ENCODE results near the gene PLAC1.

- TF ChIP-seq, protein P1, sequence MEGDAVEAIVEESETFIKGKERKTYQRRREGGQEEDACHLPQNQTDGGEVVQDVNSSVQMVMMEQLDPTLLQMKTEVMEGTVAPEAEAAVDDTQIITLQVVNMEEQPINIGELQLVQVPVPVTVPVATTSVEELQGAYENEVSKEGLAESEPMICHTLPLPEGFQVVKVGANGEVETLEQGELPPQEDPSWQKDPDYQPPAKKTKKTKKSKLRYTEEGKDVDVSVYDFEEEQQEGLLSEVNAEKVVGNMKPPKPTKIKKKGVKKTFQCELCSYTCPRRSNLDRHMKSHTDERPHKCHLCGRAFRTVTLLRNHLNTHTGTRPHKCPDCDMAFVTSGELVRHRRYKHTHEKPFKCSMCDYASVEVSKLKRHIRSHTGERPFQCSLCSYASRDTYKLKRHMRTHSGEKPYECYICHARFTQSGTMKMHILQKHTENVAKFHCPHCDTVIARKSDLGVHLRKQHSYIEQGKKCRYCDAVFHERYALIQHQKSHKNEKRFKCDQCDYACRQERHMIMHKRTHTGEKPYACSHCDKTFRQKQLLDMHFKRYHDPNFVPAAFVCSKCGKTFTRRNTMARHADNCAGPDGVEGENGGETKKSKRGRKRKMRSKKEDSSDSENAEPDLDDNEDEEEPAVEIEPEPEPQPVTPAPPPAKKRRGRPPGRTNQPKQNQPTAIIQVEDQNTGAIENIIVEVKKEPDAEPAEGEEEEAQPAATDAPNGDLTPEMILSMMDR (conservative IDR thresholded peaks at IDR 0.05; ENCODE audit: low read depth, low read length): no peak
- TF ChIP-seq BHLHE40 (IDR thresholded peaks at IDR 0.05; ENCODE audit: low read depth, low read length): no peak
- no peak for TF ChIP-seq FOS (IDR thresholded peaks at IDR 0.05; ENCODE audit: low read depth, low read length)
- no peak for TF ChIP-seq POLR2A (IDR thresholded peaks at IDR 0.05; ENCODE audit: low read depth, low read length)
- no peak for TF ChIP-seq RFX5 (IDR thresholded peaks at IDR 0.05; ENCODE audit: low read depth, low read length)
These were observed 89.8 kb downstream of the PLAC1 start for GRCh38 chrX:134568285-134569016.

All from IMR-90 (cell line).